CD4-positive, alpha-beta T cell treated with Interleukin-12 subunit alpha and Interleukin-12 subunit beta, for 1 hour (primary cell): ENCODE data around the gene GPR27.

Experiments
- DNase-seq: peaks from one replicate; pipeline ENCODE4 v3.0.0-alpha.2; 2020

Gene GPR27

GRCh38 chr3:71753701-71754609 is at the start of gene GPR27:
Gene GPR27 (plus strand): TSS chr3:71753855. CDS start chr3:71754050, 195 bp downstream.
- DNase-seq: no peak

- no peak for DNase-seq
Observed at GRCh38 chr3:71704915-71705314, 48.7 kb upstream of the GPR27 start.

- DNase-seq: no peak
Observed at GRCh38 chr3:71705681-71706080, 48.0 kb upstream of the GPR27 start.

GRCh38 chr3:71707595-71707994 is 46.1 kb upstream of the GPR27 start:
- DNase-seq: no peak

- no peak for DNase-seq
Observed at GRCh38 chr3:71708476-71709105, 45.1 kb upstream of the GPR27 start.

GRCh38 chr3:71709908-71710511 is 43.6 kb upstream of the GPR27 start:
- DNase-seq: peak; percentile 33

GRCh38 chr3:71710906-71711494 is 42.7 kb upstream of the GPR27 start:
- peak; percentile 69 for DNase-seq

GRCh38 chr3:71713041-71713440 is 40.6 kb upstream of the GPR27 start:
- no peak for DNase-seq

- no peak for DNase-seq
Observed at GRCh38 chr3:71714595-71714994, 39.1 kb upstream of the GPR27 start.

- DNase-seq: peak; percentile 44
Observed at GRCh38 chr3:71718072-71718471, 35.6 kb upstream of the GPR27 start.

- no peak for DNase-seq
Observed at GRCh38 chr3:71721002-71721401, 32.7 kb upstream of the GPR27 start.

- DNase-seq: peak; percentile 53
Observed at GRCh38 chr3:71721651-71722157, 32.0 kb upstream of the GPR27 start.

GRCh38 chr3:71722693-71723092 is 31.0 kb upstream of the GPR27 start:
- DNase-seq: no peak

GRCh38 chr3:71723452-71724170 is 30.0 kb upstream of the GPR27 start:
- peak; percentile 74 for DNase-seq

GRCh38 chr3:71724171-71724453 is 29.5 kb upstream of the GPR27 start:
- no peak for DNase-seq

- peak; percentile 31 for DNase-seq
Observed at GRCh38 chr3:71724584-71725270, 28.9 kb upstream of the GPR27 start.

- DNase-seq: peak; percentile 49
Observed at GRCh38 chr3:71725271-71725991, 28.2 kb upstream of the GPR27 start, which contains the start of gene EIF4E3. Gene EIF4E3 (minus strand): TSS chr3:71725402. CDS start chr3:71725367, 35 bp downstream.

- peak; percentile 71 for DNase-seq
Observed at GRCh38 chr3:71726146-71726545, 27.5 kb upstream of the GPR27 start.

GRCh38 chr3:71728632-71729342 is 24.9 kb upstream of the GPR27 start:
- DNase-seq: peak; percentile 53

GRCh38 chr3:71732637-71733036 is 21.0 kb upstream of the GPR27 start:
- DNase-seq: no peak

GRCh38 chr3:71733319-71733718 is 20.3 kb upstream of the GPR27 start:
- no peak for DNase-seq
